Central memory CD8-positive, alpha-beta T cell (primary cell): ENCODE measurements around the gene SNORC.
"Not testable (repeated sequence)": the region's sequence is repeated elsewhere in the genome, so short reads cannot be mapped to it uniquely, and the experiment has no call there.

Source experiments
- ATAC-seq: fragments of 150-1000 bp; cut with Tn5 transposase; replicated peaks from 2 replicates; pipeline ENCODE4 v1.10.0; 2022; ENCODE audit warnings: mild to moderate bottlenecking, moderate FRiP score, moderate number of reproducible peaks; ENCODE audit not compliant: poor library complexity, severe bottlenecking; ENCODE audit errors: extremely low read depth
- DNase-seq, 2 donors: peaks; one replicate each; pipeline ENCODE4 v3.0.0; 2021; ENCODE audit warnings: low spot score in 2 of 2
- H3K27ac Mint-ChIP-seq: one replicate; pipeline ENCODE4 v1.8.0; 2022; ENCODE audit warnings: low read depth, mild to moderate bottlenecking, moderate library complexity, mixed read lengths
- H3K27me3 Mint-ChIP-seq: one replicate; pipeline ENCODE4 v1.8.0; 2022; ENCODE audit warnings: mixed read lengths
- H3K36me3 Mint-ChIP-seq: one replicate; pipeline ENCODE4 v1.8.0; 2022; ENCODE audit warnings: mild to moderate bottlenecking, moderate library complexity, mixed read lengths; ENCODE audit not compliant: insufficient read depth
- H3K4me1 Mint-ChIP-seq: one replicate; pipeline ENCODE4 v1.8.0; 2022; ENCODE audit warnings: mixed read lengths
- H3K4me3 Mint-ChIP-seq: one replicate; pipeline ENCODE4 v1.8.0; 2022; ENCODE audit warnings: mild to moderate bottlenecking, moderate library complexity, mixed read lengths
- H3K9me3 Mint-ChIP-seq: one replicate; pipeline ENCODE4 v1.8.0; 2022; ENCODE audit warnings: mixed read lengths

SNORC gene

DNA sequence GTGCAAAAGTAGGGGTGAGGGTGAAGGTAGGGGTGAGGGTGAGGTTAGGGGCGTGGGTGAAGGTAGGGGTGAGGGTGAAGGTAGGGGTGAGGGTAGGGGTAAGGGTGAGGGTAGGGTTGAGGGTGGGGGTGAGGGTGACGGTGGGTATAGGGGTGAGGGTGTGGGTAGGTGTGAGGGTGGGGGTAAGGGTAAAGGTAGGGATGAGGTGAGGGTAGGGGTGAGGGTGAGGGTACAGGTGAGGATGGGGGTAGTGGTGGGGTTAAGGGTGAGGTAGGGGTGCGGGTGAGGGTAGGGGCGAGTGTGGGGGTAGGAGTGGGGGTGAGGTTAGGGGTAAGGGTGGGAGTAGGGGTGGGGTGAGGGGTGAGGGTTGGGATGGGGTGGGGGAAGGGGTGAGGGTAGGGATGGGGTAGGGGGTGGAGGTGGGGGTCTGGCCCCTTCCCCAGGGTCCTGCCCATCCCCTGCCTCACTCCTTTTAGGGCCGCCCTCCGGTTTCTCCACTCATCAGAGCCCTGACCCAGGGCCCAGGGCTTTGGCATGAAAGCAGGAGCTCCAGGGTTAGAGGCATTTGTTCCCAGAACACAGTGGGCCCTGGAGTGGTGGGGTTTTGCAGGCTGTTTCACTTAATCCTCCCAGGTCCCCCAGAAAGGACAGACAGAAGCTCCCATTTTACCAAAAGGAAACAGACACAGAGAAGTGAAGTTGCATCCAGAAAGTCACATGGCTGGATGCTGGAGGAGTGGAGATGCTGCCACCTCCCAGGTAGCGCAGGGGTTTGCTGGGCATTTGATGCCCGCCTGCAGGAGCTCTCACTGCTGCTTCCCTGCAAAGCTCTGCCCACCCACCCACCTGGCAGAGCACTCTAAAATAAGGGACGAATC is 26.9 kb downstream of the SNORC start:
- DNase-seq, result no peak
- Mint-ChIP-seq H3K9me3 (no peaks in the 10 kb centered on the region), H3K4me3 (no peak overlapping the region), H3K27ac (no peak overlapping the region), H3K36me3 (no peaks in the 10 kb centered on the region), H3K27me3 (peaks cover 14% of the 10 kb centered on the region), H3K4me1 (no peaks in the 10 kb centered on the region)
- no peak for ATAC-seq

DNA sequence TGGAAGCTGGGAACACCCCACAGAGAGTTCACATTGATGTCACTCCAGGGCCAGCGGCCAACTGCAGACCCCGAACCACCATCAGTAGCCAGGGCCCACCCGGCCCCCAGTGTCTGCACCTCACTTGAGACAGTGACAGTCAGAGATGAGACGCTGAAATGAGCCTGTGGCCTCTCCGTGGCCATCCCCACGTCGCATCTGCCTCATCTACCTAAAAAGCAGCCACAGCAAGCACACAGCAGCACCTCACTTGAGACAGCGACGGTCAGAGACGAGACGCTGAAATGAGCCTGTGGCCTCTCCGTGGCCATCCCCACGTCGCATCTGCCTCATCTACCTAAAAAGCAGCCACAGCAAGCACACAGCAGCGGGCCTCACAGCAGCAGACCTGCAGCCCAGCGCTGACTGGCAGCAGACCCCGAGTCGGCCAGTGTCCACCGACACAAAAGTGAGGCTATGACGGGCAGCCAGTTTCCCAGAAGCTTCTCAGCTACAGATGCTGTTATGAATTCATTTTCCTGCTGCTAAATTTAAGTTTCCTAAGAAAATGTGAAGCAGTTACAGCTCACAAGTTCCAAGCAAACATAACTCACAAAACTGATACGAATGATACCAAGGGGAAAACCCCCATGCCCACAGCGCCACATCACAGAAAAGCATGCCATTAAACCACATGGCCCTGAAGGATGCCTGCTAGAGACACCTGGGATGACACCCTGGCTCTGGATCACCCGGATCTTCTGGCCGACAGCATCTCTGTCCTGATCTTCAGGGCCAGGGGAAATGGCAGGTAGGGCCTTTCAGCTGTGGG is 27.7 kb downstream of the SNORC start:
- ATAC-seq, result no peak
- H3K27ac Mint-ChIP-seq, result no peak overlapping the region
- H3K4me3 Mint-ChIP-seq, result no peak overlapping the region
- no peaks in the 10 kb centered on the region for H3K36me3 Mint-ChIP-seq
- DNase-seq, result no peak
- peaks cover 5% of the 10 kb centered on the region for H3K27me3 Mint-ChIP-seq
- H3K4me1 Mint-ChIP-seq, result no peaks in the 10 kb centered on the region
- no peaks in the 10 kb centered on the region for H3K9me3 Mint-ChIP-seq

DNA sequence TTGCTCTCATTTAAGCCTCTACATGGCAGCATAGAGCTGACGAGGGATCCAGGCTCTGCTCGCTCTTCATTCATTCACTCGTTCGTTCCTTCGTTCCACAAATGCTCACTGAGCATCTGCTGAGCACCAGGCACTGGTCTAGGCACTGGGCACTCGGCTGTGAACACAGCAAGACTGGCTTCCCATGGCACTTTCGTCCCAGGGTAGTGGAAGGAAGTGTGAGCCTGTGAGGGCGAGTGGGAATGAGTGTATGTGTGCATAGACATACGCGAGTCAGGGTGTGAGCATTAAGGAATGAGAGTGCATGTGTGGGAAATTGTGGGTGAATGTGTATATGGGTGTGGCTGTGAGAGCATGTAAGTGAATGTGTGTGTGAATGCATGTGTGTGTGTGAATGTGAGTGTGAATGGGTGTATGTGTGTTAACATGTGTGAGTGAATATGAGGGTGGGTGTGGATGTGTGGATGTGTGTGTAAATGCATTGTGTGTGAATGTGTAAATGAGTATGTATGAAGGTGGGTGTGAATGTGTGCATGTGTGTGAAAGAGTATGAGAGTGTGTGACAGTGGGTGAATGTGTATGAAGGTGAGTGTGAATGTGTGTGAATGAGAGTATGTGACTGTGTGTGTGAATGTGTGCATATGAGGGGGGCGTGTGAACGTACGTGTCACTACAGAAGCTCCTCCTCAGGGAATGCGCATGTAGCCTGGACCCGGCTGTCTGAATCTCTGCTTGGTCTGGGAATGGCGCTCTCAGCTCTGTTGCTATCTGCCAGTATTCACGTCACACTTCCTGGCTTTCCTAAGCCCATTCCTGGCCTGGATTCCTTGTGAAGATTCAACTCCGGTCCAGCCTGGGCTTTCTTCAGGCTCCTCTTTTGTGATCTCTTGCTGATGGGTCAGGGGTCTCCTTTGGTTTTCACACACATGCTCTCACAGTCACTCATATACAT is 28.8 kb downstream of the SNORC start:
- Mint-ChIP-seq H3K27ac (no peak overlapping the region), H3K27me3 (no peaks in the 10 kb centered on the region), H3K4me3 (no peak overlapping the region), H3K9me3 (no peaks in the 10 kb centered on the region), H3K36me3 (no peaks in the 10 kb centered on the region), H3K4me1 (no peaks in the 10 kb centered on the region)
- no peak for DNase-seq
- ATAC-seq, result no peak

DNA sequence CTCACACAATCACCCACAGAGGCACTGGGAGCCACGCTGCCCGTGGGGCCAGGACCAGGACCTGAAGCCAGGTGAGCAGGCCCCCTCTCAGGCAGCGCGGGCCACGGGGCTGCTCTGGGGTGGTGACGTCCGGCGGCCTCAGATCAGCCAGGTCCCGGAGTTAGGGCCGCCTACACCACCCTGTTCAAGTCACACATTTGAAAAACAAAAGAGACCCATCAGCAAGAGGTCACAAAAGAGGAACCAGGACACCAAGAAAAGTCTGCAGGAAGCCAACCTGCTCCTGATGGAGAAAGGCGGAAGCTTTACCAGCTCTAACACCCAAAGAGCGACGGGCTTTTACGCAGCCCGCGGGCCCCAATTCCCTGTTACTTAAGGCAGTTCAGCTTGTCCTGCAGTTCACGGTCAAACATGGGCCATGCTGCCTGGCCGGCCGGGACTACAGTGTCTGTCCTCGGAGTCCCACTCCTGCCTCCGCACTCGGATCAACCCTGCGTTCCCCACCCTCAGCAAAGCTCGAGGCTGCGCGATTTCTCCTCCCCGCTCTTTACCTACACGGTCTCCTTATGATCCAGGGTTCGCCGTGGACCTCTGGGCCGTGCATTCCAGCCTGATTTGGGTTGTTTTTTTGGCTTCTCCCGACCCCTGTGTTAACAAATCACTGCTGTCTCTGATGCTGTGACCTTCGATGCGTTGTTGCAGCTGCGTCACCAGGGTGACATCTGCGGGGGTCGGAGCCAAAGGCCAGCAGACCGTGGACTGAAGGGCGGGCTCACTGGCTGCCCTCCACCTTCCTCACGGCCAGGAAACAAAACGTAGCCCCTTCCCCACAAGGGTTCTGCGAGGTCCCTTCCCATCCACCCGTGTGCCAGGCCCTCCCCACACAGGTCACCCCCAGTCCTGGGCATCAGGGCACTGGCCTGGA is 31.0 kb downstream of the SNORC start:
- ATAC-seq (no peak), DNase-seq (no peak)
- H3K4me1 Mint-ChIP-seq, result no peaks in the 10 kb centered on the region
- H3K4me3 Mint-ChIP-seq, result no peak overlapping the region
- H3K9me3 Mint-ChIP-seq, result no peaks in the 10 kb centered on the region
- no peak overlapping the region for H3K27ac Mint-ChIP-seq
- no peaks in the 10 kb centered on the region for H3K27me3 Mint-ChIP-seq
- no peaks in the 10 kb centered on the region for H3K36me3 Mint-ChIP-seq

DNA sequence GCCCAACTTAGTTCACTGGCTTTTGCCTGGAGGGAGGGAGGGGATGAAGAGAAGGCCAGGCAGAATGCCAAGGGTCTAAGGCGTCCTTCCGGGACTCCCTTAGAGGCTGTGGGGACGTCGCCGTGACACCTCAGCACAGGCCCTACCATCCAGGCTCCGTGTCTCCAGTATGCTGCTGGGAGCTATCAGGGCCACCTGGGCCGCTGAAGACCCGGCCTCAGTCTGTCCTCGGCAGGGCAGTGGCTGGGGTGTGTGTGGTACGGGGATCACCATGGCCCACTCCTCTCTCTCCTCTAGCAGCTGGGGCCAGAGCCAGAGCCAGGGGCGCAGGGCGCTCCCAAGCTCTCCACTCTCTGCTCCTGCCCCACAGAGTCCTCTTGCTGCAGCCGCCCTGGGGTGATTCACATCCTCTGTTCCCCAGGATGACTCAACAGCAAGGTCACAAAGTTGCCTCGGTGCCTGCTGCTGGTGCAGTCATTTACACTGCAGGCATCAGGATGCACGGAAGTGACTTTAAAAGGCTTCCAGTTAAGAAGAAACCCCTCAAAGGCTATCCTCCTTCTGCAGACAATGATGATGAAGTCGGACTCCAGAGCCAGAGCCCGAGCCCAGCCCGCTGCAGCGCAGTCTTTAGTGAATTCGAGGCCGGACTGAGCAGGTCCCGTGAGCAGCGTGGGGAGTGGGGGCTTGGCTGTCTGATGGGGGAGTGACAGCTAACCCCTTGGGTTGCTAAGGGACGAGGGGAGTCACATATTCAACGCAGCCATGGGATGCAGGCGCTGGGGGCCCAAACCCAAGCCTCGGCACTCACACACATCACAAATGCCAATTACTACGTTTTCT is 31.9 kb downstream of the SNORC start:
- Mint-ChIP-seq H3K4me1 (no peaks in the 10 kb centered on the region), H3K9me3 (no peaks in the 10 kb centered on the region), H3K27me3 (no peaks in the 10 kb centered on the region), H3K36me3 (no peaks in the 10 kb centered on the region), H3K27ac (no peak overlapping the region), H3K4me3 (no peak overlapping the region)
- ATAC-seq (no peak), DNase-seq (no peak)

DNA sequence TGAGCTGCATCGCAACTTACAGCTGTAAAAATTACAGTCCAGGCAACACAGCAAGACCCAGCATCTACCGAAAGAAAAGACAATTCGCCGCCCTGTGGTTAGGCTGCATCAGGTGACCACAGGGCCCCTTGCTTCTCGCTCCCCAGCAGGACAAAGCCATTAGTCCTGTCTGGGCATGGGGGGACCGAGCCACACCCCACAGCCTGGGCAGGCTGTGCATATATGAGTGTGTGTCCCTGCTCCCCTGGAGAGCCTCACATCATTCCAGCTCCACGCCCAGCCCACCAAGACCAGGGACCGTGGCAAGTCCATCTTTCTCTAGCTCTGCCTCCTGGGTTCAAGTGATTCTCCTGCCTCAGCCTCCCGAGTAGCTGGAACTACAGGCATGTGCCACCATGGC is 33.9 kb downstream of the SNORC start:
- H3K27me3 Mint-ChIP-seq, result peaks cover 5% of the 10 kb centered on the region
- H3K4me1 Mint-ChIP-seq, result no peaks in the 10 kb centered on the region
- no peaks in the 10 kb centered on the region for H3K36me3 Mint-ChIP-seq
- DNase-seq (no peak), ATAC-seq (no peak)
- no peak overlapping the region for H3K4me3 Mint-ChIP-seq
- H3K9me3 Mint-ChIP-seq, result no peaks in the 10 kb centered on the region
- no peak overlapping the region for H3K27ac Mint-ChIP-seq

DNA sequence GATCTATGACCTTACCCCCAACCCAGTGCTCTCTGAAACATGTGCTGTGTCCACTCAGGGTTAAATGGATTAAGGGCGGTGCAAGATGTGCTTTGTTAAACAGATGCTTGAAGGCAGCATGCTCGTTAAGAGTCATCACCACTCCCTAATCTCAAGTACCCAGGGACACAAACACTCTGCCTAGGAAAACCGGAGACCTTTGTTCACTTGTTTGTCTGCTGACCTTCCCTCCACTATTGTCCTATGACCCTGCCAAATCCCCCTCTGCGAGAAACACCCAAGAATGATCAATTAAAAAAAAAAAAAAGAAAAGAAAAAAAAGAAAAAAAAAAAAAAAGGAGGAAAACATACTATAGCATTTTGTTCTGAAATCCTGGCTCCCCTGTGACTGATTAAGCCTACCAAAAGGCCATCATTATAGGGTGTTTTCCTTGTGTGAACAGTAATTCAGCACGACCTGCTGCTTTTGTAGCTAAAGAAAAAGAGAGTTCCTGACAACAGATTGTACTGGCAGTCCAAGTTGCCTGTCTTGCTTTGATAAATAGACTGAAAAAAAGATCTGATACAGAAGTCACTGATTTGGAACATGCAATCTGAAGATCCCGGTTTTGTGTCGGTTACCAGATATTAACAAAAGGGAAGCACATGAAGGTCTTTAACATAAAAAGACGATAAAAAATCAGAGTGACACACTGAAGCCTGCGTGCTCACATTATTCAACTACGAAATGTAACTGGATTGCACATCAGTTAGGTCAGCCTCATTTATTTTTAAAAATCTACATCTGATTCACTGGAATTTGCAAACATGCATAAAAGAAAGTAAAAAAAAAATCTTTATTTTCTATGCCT is 37.0 kb downstream of the SNORC start:
- not testable (repeated sequence) for H3K36me3 Mint-ChIP-seq, H3K9me3 Mint-ChIP-seq, ATAC-seq, DNase-seq, H3K27ac Mint-ChIP-seq, H3K4me1 Mint-ChIP-seq, H3K4me3 Mint-ChIP-seq
- peaks cover 36% of the 10 kb centered on the region for H3K27me3 Mint-ChIP-seq

DNA sequence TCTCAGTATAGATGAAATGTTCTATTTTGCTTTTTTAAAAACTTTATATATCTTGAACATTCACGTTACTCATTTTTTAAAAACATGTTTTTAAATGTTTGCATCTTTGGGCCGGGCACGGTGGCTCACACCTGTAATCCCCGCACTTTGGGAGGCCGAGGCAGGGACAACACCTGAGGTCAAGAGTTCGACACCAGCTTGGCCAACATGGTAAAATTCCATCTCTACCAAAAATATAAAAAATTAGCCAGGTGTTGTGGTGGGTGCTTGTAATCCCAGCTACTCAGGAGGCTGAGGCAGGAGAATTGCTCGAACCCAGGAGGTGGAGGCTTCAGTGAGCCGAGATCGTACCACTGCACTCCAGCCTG is 37.6 kb downstream of the SNORC start:
- not testable (repeated sequence) for ATAC-seq, H3K4me1 Mint-ChIP-seq, DNase-seq

DNA sequence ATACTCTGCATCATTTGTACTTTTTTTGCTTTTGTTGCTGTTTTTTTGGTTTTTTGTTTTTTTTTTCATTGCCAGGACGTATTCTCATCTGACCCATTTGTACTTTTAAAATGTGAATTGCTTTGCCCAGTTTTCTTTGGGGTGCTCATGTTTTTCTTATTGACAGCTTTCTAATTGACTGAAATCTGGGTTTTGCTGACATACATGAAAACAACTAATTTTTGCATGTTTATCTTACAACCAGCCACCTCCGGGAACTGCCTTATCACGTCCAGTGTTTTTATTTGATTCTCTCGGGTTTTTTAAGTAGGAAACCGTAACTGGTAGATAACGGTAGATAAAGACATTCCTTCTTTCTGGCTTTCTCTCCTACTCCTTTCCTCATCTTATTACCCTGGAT is 38.6 kb downstream of the SNORC start:
- ATAC-seq (no peak), DNase-seq (no peak)
- no peak overlapping the region for H3K4me3 Mint-ChIP-seq
- H3K27me3 Mint-ChIP-seq, result peaks cover 49% of the 10 kb centered on the region
- H3K27ac Mint-ChIP-seq, result no peak overlapping the region
- no peaks in the 10 kb centered on the region for H3K9me3 Mint-ChIP-seq
- H3K4me1 Mint-ChIP-seq, result no peaks in the 10 kb centered on the region
- H3K36me3 Mint-ChIP-seq, result no peaks in the 10 kb centered on the region

More for the DNA sequence above, 37.6 kb downstream of the SNORC start:
- H3K9me3 Mint-ChIP-seq, H3K27ac Mint-ChIP-seq, H3K36me3 Mint-ChIP-seq, H3K4me3 Mint-ChIP-seq: not testable (repeated sequence)
- peaks cover 40% of the 10 kb centered on the region for H3K27me3 Mint-ChIP-seq

DNA sequence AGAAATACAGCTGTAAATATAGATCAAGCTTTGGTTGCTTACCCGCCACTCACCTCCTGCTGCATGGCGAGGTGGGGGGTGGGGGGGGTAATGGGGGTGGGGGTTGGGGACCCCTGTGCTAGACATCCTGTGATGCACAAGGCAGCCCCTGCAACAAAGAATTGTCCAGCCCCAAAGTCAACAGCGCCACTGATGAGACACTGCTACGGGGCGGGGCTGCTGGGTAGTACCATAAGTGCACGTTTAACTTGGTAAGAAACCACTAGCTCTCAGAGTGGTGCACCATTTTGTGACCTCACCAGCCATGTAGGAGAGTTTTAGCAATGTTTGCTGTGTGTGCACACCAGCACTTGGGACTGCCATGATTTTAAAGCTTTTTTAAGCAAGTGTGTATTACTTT is 40.3 kb downstream of the SNORC start:
- H3K4me1 Mint-ChIP-seq, result no peaks in the 10 kb centered on the region
- no peaks in the 10 kb centered on the region for H3K9me3 Mint-ChIP-seq
- no peak overlapping the region for H3K27ac Mint-ChIP-seq
- no peak overlapping the region for H3K4me3 Mint-ChIP-seq
- H3K36me3 Mint-ChIP-seq, result no peaks in the 10 kb centered on the region
- H3K27me3 Mint-ChIP-seq, result peaks cover 56% of the 10 kb centered on the region
- ATAC-seq (no peak), DNase-seq (no peak)
